Epithelial cell of alveolus of lung (primary cell): Measurements from ENCODE around the gene NCAPD3. TPM values are rescaled to one million over a fixed set of nuclear protein-coding genes. Genes with fewer than 3 reads are reported as not detected.

Source experiments
- total RNA-seq: library from RNA; depleted of rRNA; stranded (reverse); fragments of >200 nt; gene quantifications from 2 replicates; pipeline ENCODE4 v1.2.1, GENCODE V29; 2015

The NCAPD3 gene, protein sequence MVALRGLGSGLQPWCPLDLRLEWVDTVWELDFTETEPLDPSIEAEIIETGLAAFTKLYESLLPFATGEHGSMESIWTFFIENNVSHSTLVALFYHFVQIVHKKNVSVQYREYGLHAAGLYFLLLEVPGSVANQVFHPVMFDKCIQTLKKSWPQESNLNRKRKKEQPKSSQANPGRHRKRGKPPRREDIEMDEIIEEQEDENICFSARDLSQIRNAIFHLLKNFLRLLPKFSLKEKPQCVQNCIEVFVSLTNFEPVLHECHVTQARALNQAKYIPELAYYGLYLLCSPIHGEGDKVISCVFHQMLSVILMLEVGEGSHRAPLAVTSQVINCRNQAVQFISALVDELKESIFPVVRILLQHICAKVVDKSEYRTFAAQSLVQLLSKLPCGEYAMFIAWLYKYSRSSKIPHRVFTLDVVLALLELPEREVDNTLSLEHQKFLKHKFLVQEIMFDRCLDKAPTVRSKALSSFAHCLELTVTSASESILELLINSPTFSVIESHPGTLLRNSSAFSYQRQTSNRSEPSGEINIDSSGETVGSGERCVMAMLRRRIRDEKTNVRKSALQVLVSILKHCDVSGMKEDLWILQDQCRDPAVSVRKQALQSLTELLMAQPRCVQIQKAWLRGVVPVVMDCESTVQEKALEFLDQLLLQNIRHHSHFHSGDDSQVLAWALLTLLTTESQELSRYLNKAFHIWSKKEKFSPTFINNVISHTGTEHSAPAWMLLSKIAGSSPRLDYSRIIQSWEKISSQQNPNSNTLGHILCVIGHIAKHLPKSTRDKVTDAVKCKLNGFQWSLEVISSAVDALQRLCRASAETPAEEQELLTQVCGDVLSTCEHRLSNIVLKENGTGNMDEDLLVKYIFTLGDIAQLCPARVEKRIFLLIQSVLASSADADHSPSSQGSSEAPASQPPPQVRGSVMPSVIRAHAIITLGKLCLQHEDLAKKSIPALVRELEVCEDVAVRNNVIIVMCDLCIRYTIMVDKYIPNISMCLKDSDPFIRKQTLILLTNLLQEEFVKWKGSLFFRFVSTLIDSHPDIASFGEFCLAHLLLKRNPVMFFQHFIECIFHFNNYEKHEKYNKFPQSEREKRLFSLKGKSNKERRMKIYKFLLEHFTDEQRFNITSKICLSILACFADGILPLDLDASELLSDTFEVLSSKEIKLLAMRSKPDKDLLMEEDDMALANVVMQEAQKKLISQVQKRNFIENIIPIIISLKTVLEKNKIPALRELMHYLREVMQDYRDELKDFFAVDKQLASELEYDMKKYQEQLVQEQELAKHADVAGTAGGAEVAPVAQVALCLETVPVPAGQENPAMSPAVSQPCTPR (N-terminal part only)
- 11.3 and 13.8 TPM in 2 replicates for total RNA-seq

DNA sequence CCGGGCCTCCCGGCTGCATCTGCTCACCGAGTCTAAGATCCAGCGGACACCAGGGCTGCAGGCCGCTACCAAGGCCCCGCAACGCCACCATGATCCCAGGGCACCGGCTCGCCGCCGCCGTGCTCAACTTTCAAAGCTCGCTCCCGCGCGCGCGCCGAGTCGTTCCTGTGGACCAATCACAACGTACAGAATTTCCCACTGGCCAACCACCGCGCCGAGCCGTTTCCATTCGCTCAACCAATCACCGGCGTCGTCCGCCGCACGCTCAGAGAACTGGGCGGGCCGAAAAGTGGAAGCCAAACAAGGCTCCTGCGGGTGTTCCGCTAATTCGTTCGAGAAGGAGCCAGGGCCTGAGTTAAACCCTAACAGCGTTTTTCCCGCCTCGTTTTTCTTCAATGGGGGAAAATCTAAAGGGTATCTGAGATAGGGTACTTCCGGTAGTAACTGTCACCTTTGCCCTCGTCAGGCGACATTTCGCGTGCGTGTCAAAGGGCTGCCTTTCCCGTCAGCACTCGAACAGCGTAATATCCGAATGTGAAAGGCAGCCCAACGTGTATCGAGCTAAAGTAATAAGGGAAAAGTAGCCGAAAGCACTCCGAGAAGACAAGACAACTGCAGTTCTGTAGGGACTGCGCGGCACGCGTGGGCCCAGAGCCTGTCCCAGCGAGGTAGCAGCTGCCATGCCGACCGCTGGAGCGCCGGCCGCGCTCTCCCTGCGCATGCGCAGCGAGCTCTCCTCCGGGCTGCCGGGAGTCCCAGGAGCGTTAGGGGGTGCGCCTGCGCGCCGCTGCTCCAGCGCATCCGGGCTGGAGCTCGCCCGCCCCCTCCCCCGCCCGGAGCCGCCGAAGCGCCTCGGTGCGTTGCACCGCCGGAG is at the start of gene NCAPD3, which contains the start of gene VPS26B:
Gene NCAPD3 (minus strand): TSS at position 132 of the 874 bp plus-strand sequence. CDS start 41 bp downstream, at position 91.
Gene VPS26B (plus strand): TSS at position 836 of the 874 bp plus-strand sequence. CDS start 452 bp downstream, outside the sequence.

DNA sequence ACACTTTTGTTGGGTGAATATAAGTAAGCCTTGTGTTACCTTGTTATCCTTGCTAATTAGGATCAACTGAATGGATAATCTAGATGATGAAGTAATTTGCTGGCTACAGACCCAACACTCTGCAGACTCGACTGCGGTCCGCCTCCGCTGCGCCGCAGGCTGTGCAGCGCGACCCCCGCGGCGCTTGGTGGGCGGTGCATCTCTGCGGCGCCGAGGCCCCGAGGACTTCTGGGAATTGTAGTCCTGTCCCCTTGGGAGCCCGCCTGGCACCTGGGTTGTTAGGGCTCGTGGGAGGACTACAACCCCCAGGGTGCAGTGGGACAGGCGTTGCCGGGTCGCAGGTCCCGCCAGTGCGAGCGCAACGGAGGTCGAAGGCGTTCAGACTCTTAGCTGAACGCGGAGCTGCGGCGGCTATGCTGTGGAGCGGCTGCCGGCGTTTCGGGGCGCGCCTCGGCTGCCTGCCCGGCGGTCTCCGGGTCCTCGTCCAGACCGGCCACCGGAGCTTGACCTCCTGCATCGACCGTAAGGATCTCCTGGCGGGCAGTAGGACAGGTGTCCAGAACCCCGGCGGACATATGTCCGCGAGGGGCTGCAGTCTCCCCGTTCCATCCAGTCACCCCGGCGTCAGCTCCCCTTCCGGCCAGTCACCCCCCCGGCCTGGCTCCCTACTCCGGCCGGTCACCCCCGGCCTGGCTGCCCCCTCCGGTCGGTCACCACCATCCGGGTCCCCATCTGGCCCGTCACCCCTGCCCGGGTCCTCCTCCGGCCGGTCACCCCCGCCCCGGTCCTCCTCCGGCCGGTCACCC is 29.6 kb upstream of the NCAPD3 start, which contains the start of the genes ACAD8 and THYN1:
Gene ACAD8 (plus strand): TSS at position 381 of the 806 bp plus-strand sequence. CDS start 33 bp downstream, at position 414.
Gene THYN1 (minus strand): TSS at position 165 of the 806 bp plus-strand sequence. CDS start 470 bp downstream, outside the sequence.

Other genes with a start within 250 kb of the NCAPD3 start
- 47.3 and 51.7 TPM in 2 replicates for gene JAM3, start 154.9 kb downstream of the NCAPD3 start, total RNA-seq
- 32.8 and 32.9 TPM in 2 replicates for gene VPS26B, start 704 bp upstream of the NCAPD3 start, total RNA-seq
- 61.4 and 70.6 TPM in 2 replicates for gene THYN1, start 29.4 kb upstream of the NCAPD3 start, total RNA-seq
- 15.9 and 20.0 TPM in 2 replicates for gene ACAD8, start 29.6 kb upstream of the NCAPD3 start, total RNA-seq
- gene GLB1L3, start 52.4 kb upstream of the NCAPD3 start, total RNA-seq = not detected in 2 replicates
- 0.13 and 2.8 TPM in 2 replicates for gene GLB1L2, start 108.0 kb upstream of the NCAPD3 start, total RNA-seq
- not detected in 2 replicates for gene B3GAT1, start 188.3 kb upstream of the NCAPD3 start, total RNA-seq